ENCODE measurements around the gene ZNF143. TPM values are rescaled to one million over a fixed set of nuclear protein-coding genes. Genes with fewer than 3 reads are reported as not detected.

The ZNF143 gene
- total RNA-seq, 1 experiment from 2014 or later, result 29.2 TPM

- no peak for TF ChIP-seq CTCF (conservative IDR thresholded peaks at IDR 0.05)
- Histone ChIP-seq H3K9ac (ENCODE audit: extremely low read depth, insufficient read length, low read length) (no peak overlapping the region), H3K4ac (ENCODE audit: low read depth, low read length) (no peak overlapping the region), H4K8ac (replicated peaks; ENCODE audit: insufficient read length, low read depth, low read length) (no peak overlapping the region), H3K79me2 (ENCODE audit: insufficient read depth, low read length) (no peaks in the 10 kb centered on the region), H3K18ac (ENCODE audit: insufficient read length, low read depth, low read length) (no peak overlapping the region), H3K23me2 (ENCODE audit: insufficient read length, low read depth, low read length, poor library complexity, severe bottlenecking) (no peaks in the 10 kb centered on the region), H3K4me2 (ENCODE audit: insufficient read depth, insufficient read length, low read length) (no peak overlapping the region), H2BK15ac (ENCODE audit: low read depth, low read length) (no peak overlapping the region), H2BK120ac (ENCODE audit: low read depth, low read length, poor library complexity, severe bottlenecking) (no peak overlapping the region), H4K5ac (ENCODE audit: insufficient read length, low read depth, low read length) (no peak overlapping the region), H3K27ac (ENCODE audit: insufficient read length, low read depth, low read length) (no peak overlapping the region), H2BK12ac (ENCODE audit: insufficient read length, low read depth, low read length) (no peak overlapping the region), H4K20me1 (ENCODE audit: control insufficient read depth, insufficient read depth, insufficient read length) (no peaks in the 10 kb centered on the region), H2BK20ac (ENCODE audit: low read depth, low read length, poor library complexity, severe bottlenecking) (no peak overlapping the region), H3T11ph (ENCODE audit: low read length) (no peak overlapping the region), H2BK5ac (ENCODE audit: insufficient read length, low read length) (no peak overlapping the region), H3K27me3 (ENCODE audit: insufficient read depth, low read length) (no peaks in the 10 kb centered on the region), H3K14ac (ENCODE audit: insufficient read depth, low read length) (no peak overlapping the region), H2AFZ (ENCODE audit: low read length) (no peak overlapping the region), H3K56ac (ENCODE audit: insufficient read length, low read depth, low read length) (no peak overlapping the region), H3K9me3 (ENCODE audit: control insufficient read depth, low read depth, low read length) (no peaks in the 10 kb centered on the region), H2AK5ac (ENCODE audit: insufficient read length, low read length) (no peak overlapping the region), H3K79me1 (ENCODE audit: insufficient read depth, low read depth, low read length, poor library complexity, severe bottlenecking) (no peaks in the 10 kb centered on the region), H3K23ac (ENCODE audit: insufficient read length, low read depth, low read length) (no peak overlapping the region), H3K4me1 (ENCODE audit: insufficient read depth, low read length) (no peaks in the 10 kb centered on the region), H4K91ac (ENCODE audit: insufficient read length, low read depth, low read length) (no peak overlapping the region)
- H3K4me1 Mint-ChIP-seq, result peaks cover 33 to 35% of the 10 kb centered on the region in 2 experiments
- H3K9me3 Mint-ChIP-seq, result no peaks in the 10 kb centered on the region
- WGBS (ENCODE audit: extremely low coverage, insufficient read length, low lambda C conversion rate), result no CpG with 5 or more reads among the region's 12 CpGs
- H3K4me3 Mint-ChIP-seq, result no peak overlapping the region
- peaks cover 8 to 26% (median 22%) of the 10 kb centered on the region in 3 experiments; a peak in 6 of 7 replicates for H3K36me3 Mint-ChIP-seq (ENCODE audit: insufficient read depth in 1 of 3, low read depth in 3 of 3)
- no peak for DNase-seq
- no peaks in the 10 kb centered on the region; the same call in 1 of the 2 replicates for H3K27me3 Mint-ChIP-seq (ENCODE audit: low read depth)
- H3K27ac Mint-ChIP-seq, result 0 out of 7 replicates have a peak overlapping the region, but pooled peaks of 2 of the 3 experiments have one; percentile 34 to 70
These were observed 67.9 kb downstream of the ZNF143 start for GRCh38 chr11:9528573-9529333.

All from H9 (cell line).